Keratinocyte (primary cell): ENCODE data around the gene RNPEP.

Experiments
- CTCF ChIP-seq, 3 experiments: IDR thresholded peaks in 1 of 3; conservative IDR thresholded peaks in 1 of 3; optimal IDR thresholded peaks in 1 of 3; 2 replicates in 2 of 3; 3 replicates in 1 of 3; pipeline versions ENCODE3 to v1.5.1; 2011; ENCODE audit warnings: low read length in 3 of 3, mild to moderate bottlenecking in 3 of 3, moderate library complexity in 2 of 3, control low read depth in 1 of 3, inconsistent platforms in 1 of 3; ENCODE audit not compliant: insufficient read depth in 2 of 3; ENCODE audit errors: extremely low read depth in 1 of 3
- EZH2 ChIP-seq: IDR thresholded peaks from one replicate; pipeline ENCODE4 v1.6.1; 2012; ENCODE audit warnings: inconsistent platforms, mild to moderate bottlenecking, low read length, moderate library complexity

- no peak for TF ChIP-seq CTCF (optimal IDR thresholded peaks at IDR 0.05 in 1 of 3, IDR thresholded peaks at IDR 0.05 in 1 of 3, conservative IDR thresholded peaks at IDR 0.05 in 1 of 3; ENCODE audit: extremely low read depth in 1 of 3, insufficient read depth in 2 of 3, low read length in 3 of 3)
- TF ChIP-seq EZH2: no peak
These were observed 6.2 kb downstream of the RNPEP start for GRCh38 chr1:201988601-201989000.
